ENCODE measurements around the gene EHBP1L1.

DNA sequence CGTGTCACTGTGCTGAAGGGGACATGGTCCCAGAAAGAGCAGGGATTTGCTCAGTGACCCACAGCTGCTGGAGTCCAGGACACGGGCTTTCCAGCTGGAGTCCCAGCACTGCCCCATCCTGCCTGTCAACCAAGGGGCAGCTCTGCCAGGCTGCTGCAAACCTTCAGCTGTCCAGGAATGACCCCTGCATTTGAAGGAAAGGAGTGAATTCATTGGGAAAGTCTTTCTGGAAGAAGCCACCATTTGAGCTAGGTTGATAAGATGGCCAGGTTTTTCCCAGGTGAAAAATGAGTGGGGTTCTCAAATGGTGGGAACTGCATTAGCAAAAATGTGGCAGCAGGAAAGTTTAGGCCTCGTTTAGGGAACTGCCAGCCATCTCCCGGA, 10.4 kb downstream of the EHBP1L1 start:
- no peak for TF ChIP-seq CTCF (IDR thresholded peaks at IDR 0.05; ENCODE audit: insufficient read depth, low read depth, low read length)
- no peak for TF ChIP-seq EZH2 (IDR thresholded peaks at IDR 0.05; ENCODE audit: insufficient read depth, low read length)
